Fibroblast of peridontal ligament (primary cell): Measurements from ENCODE around the gene DRC3.
"Not testable (repeated sequence)": the region's sequence is repeated elsewhere in the genome, so short reads cannot be mapped to it uniquely, and the experiment has no call there.

Experiments
- DNase-seq: peaks from one replicate; pipeline ENCODE4 v3.0.0-alpha.2; 2010; ENCODE audit errors: extremely low read depth

The DRC3 gene

GRCh38 chr17:17993366-17993765 lies 20.7 kb downstream of the DRC3 start:
- no peak for DNase-seq

DNA sequence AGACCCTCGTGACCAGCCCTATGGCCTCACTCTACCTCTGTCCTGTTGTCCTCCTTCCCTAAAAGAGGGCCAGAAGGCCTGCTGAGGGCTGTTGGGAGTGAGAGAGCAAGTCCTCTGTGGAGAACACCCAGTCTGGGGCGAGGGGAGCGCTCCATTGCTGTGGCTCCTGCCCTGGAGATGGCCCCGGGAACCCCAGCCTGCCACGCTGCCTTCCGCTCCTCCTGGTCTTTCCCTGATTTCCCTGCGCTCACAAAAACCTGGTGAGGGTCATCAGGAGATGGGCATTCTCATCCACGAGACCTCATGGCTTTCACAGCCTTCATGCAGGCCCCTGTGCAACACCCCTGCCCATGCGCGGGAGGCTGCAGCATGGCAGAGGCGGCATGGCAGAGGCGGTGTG lies 21.2 kb downstream of the DRC3 start:
- no peak for DNase-seq

DNA sequence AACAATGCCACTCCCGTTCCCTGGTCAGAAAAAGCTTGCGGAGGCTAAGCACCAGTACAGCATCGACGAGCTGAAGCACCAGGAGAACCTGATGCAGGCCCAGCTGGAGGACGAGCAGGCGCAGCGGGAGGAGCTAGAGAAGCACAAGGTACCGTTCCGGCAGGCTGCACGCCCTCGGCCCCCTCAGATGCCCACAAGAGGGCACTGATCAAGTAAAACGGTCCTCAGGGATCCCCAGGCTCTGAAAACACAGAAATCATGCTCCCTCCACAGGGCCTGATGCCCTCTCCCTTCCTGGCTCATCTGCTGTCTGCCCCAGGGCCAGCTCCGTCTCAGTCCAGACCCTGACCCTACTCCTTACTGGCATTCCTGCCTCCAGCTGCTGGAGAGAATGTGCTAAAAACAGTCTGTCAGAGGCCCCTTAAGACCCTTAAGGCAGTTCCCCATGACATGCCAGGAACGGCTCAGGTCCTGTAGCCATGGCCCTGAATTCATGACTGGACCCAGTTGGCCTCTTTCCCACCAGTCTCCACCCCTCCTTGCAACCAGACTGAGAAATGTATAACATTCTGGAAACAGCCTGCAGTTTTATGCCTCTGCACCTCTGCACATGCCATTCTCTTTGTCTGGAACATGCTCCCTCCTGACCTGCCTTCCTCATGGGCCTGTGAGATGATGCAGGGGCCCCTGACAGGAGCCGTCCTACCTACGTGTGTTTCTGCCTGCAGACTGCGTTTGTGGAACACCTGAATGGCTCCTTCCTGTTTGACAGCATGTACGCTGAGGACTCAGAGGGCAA lies 21.8 kb downstream of the DRC3 start:
- DNase-seq, result peak; percentile 12

- DNase-seq, result not testable (repeated sequence)
Measured at GRCh38 chr17:17995887-17996286, 23.2 kb downstream of the DRC3 start.

GRCh38 chr17:17998934-17999333 lies 26.3 kb downstream of the DRC3 start:
- no peak for DNase-seq

- DNase-seq, result no peak
Measured at GRCh38 chr17:17999364-18000029, 26.8 kb downstream of the DRC3 start.

- no peak for DNase-seq
Measured at GRCh38 chr17:18000030-18000408, 27.4 kb downstream of the DRC3 start.

- peak; percentile 27 for DNase-seq
Measured at GRCh38 chr17:18002171-18002570, 29.5 kb downstream of the DRC3 start.

DNA sequence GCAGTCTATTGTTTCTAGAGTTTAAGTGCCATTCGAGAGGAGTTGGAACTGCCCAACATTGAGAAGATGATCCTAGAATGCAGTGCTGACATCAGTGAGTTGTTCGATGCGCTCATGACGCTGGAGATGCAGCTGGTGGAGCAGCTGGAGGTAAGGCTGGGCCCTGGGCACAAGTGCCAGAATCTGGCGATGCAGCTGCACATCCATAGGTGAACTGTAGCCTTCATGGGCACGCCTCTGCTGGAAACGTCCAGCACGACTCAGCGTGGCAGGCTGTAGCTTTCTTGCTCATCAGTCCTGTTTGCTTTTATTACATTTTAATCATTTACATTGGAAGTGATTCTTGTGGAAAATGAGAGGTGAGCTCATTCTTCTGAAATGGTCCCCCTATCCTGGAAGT lies 31.7 kb downstream of the DRC3 start:
- DNase-seq, result no peak

DNA sequence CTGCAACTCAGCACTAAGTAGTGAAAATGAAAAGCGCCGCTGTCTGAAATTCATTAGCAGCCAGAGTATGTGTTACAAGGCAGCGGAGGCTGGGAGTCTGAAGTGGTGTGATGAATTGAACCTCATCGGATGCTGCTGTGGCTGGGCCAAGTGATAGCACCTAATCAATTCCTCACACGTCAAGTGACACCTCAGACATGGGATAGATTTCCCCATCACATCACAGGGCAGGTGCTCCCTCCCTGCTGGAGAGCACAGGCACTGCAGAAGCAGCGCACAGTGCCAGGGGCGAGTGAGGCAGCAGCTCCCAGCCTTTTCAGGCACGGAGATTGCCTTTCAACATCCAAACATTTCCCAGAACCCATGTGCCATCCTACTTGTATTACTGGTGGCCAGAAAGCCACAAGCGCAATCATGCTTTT lies 32.2 kb downstream of the DRC3 start:
- DNase-seq, result no peak

DNA sequence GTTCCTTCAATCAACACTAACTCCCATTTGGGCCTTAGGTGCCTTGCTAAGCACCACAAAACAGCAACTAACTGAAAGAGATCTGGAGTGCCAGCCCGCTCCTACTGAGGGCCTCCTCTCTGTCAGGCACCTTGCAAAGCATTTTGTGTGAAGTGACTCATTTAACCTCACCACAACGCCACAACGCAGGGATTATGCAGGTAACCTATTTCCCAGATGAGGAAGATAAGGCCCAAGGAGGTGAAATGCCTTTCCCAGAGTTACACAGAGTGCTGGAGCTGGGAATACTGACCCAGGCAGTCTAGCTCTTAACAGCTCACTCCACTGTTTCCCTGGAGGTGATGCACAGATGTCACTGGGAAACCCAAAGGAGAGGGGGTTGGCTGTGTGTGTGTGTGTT lies 32.8 kb downstream of the DRC3 start:
- no peak for DNase-seq

GRCh38 chr17:18006495-18007239 lies 34.0 kb downstream of the DRC3 start:
- DNase-seq, result no peak

DNA sequence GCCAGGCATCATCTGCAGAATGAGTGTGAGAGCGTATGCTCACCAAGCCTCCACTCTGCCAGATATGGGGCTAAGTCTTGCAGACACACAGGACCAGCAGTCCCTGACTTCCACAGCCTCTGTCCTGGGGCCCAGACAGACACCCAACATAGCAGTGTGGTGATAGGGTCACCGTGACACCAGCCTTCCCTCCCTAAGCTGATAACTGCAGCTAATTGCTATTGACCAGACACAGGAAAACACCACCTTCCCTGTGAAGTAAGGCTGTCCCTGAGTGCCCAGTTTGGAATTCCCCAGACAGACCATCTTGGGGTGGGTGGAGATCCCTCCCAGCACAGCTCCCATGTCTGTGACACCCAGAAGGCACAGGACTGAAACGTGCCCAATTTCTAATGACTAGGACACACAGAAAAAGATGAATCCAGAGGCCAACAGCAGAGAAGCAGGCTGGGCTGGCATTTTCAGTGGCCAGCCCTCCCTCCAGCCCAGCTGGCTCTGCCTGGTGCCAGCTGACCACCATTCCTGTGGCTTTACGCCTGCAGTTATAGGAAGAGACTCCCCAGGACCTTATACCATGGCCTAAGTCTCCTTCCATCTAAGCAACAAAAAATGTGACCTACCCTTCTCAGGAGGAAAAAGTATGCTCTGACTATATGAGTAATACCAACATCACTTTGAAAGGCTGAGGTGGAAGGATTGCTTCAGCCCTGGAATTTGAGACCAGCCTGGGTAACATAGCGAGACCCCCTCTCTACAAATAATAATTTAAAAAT lies 36.0 kb downstream of the DRC3 start:
- DNase-seq, result peak; percentile 24

- DNase-seq, result no peak
Measured at GRCh38 chr17:18009609-18010420, 37.2 kb downstream of the DRC3 start.

DNA sequence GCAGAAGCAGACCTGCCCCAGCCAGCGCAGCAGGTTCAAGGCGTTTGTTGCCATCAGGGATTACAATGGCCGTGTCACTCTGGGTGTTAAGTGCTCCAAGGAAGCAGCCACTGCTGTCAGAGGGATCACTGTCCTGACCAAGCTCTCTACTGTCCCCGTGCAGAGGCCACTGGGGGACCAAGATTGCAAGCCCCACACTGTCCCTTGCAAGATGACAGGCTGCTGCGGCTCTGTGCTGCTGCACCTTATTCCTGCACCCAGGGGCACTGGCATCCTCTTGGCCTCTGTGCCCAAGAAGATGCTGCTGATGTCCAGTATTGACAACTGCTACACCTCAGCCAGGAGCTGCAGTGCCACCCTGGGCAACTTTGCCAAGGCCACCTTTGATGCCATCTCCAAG lies 38.6 kb downstream of the DRC3 start:
- no peak for DNase-seq

DNA sequence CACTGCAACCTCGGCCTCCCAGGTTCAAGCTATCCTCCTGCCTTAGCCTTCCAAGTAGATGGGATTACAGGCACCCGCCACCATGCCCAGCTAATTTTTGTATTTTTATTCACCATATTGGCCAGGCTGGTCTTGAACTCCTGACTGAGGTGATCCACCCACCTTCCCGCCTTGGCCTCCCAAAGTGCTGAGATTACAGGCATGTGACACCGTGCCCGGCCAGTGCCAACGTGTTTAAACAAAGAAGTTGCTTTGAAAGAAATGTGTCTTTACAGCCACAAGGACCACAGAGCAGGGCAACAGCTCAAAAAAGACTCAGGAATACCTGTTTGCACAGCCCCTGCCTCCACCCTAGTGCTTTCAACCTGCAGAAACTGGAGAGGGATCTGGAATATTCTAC lies 41.3 kb downstream of the DRC3 start:
- no peak for DNase-seq

DNA sequence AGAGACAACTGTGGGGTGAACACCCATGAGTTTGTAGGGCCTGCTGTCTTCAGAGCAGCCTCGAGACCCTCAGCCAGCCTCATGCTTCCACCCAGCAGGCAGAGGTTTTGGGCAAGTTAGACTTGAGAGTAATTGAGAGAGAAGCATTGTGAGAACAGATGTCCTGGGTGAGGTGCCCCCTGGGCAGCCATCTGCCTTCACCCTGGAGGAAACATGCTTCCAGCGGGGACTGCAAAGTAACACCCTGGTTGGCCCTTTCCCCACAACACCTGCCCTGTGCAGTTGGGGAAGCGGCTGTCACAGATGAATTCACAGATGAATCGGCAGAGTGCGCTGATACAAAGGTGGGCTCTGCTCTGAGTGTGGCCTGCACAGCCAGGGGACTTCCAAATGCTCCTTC lies 42.9 kb downstream of the DRC3 start:
- no peak for DNase-seq

DNA sequence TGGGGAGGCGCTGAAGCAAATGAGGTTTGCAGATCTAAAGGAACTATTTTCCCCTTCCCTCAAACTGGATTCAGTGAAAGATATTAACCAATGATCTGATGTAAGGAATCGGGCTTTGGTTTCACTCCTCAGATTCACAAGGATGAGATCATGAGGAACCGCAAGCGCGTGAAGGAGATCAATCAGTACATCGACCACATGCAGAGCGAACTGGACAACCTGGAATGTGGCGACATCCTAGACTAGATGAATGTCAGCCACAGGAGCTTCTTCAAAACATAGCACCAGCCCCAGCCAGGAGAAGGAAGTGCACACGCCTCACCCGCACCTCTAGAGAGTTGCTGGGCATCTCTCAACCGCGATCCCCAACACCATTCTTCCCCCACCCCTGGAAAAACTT lies 43.8 kb downstream of the DRC3 start:
- no peak for DNase-seq

GRCh38 chr17:18017958-18018357 lies 45.3 kb downstream of the DRC3 start:
- peak; percentile 31 for DNase-seq

GRCh38 chr17:18018411-18018921 lies 45.8 kb downstream of the DRC3 start:
- no peak for DNase-seq

DNA sequence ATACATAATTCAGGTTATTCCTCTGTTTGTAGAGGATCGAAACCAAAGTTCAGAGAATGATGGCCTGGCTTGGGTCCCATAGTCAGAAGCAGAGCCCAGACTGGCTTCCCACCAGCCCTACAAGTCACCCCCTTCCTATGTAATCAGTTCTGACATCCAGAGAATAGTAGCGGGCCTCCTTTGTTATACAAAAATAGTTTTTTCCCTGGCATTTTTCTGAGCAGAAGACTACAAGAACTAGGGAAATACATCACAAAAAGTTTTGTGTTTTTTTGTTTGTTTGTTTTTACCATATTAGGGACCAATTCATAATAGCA lies 47.1 kb downstream of the DRC3 start:
- no peak for DNase-seq
